SK-N-SH (cell line): ENCODE data around the gene SUFU. TPM values are rescaled to one million over a fixed set of nuclear protein-coding genes. Genes with fewer than 3 reads are reported as not detected.

Experiments
- CTCF ChIA-PET: fragments of 300-600, 350-600 bp; formaldehyde crosslinking; extraction: SDS; loops from one replicate; lab custom pipeline; 2021; lab: Yijun Ruan, JAX
- POLR2A ChIA-PET: fragments of 350-600 bp; sonication (Branson Sonifier 250); formaldehyde crosslinking; extraction: SDS; loops from one replicate; lab custom pipeline; 2020; ENCODE audit warnings: antibody characterized with exemption, inconsistent platforms; lab: Yijun Ruan, JAX
- DNase-seq: peaks from one replicate; pipeline ENCODE4 v3.0.0; 2012
- H2AFZ ChIP-seq: fragments of 200-600 bp; sonication (generic); 2 replicates; pipeline ENCODE4 v1.8.1; 2016; ENCODE audit warnings: antibody characterized with exemption, mild to moderate bottlenecking, low read depth
- H3F3A ChIP-seq: fragments of 200-600 bp; sonication (generic); replicated peaks from 2 replicates; pipeline ENCODE3; 2016; ENCODE audit warnings: antibody characterized with exemption, mild to moderate bottlenecking; ENCODE audit not compliant: insufficient read depth
- H3K27ac ChIP-seq, 2 experiments: fragments of 200-500 bp in 1 of 2; fragments of 200-600 bp in 1 of 2; sonication (Bioruptor generic) in 1 of 2; sonication (generic), shearing (Covaris generic) in 1 of 2; 2 replicates each; pipeline versions ENCODE4 v1.5.1 to v1.6.1; 2014 to 2016; ENCODE audit warnings: low read depth in 2 of 2, inconsistent platforms in 1 of 2, low read length in 1 of 2, mild to moderate bottlenecking in 1 of 2, mixed read lengths in 1 of 2
- H3K27me3 ChIP-seq: fragments of 200-600 bp; sonication (generic), shearing (Covaris generic); 2 replicates; pipeline ENCODE4 v1.6.1; 2016; ENCODE audit warnings: mixed run types; ENCODE audit not compliant: insufficient read depth
- H3K36me3 ChIP-seq, 2 experiments: fragments of 200-500 bp in 1 of 2; fragments of 200-600 bp in 1 of 2; sonication (Bioruptor generic) in 1 of 2; sonication (generic) in 1 of 2; replicated peaks in 1 of 2; 2 replicates each; pipeline versions ENCODE3 to v1.5.1; 2014 to 2016; ENCODE audit warnings: low read length in 1 of 2, mild to moderate bottlenecking in 1 of 2; ENCODE audit not compliant: insufficient read depth in 2 of 2, control insufficient read depth in 1 of 2
- H3K4me1 ChIP-seq, 2 experiments: fragments of 200-500 bp in 1 of 2; fragments of 200-600 bp in 1 of 2; sonication (Bioruptor generic) in 1 of 2; sonication (generic), shearing (Covaris generic) in 1 of 2; 2 replicates each; pipeline versions ENCODE4 v1.5.1 to v1.6.1; 2014 to 2016; ENCODE audit warnings: low read depth in 1 of 2, low read length in 1 of 2, mixed run types in 1 of 2; ENCODE audit not compliant: insufficient read depth in 2 of 2, control insufficient read depth in 1 of 2
- H3K4me2 ChIP-seq: fragments of 200-600 bp; sonication (generic), shearing (Covaris generic); 2 replicates; pipeline ENCODE4 v1.6.1; 2017; ENCODE audit warnings: mixed run types
- H3K4me3 ChIP-seq, 2 experiments: fragments of 200-500 bp in 1 of 2; fragments of 200-600 bp in 1 of 2; sonication (Bioruptor generic) in 1 of 2; sonication (generic), shearing (Covaris generic) in 1 of 2; 2 replicates each; pipeline versions ENCODE4 v1.5.1 to v1.8.1; 2014 to 2016; ENCODE audit warnings: low read depth in 2 of 2, inconsistent platforms in 1 of 2, low read length in 1 of 2, mild to moderate bottlenecking in 1 of 2, mixed read lengths in 1 of 2, moderate library complexity in 1 of 2
- H3K79me2 ChIP-seq: fragments of 200-600 bp; sonication (generic); 2 replicates; pipeline ENCODE4 v1.8.1; 2017; ENCODE audit warnings: mild to moderate bottlenecking; ENCODE audit not compliant: insufficient read depth
- H3K9ac ChIP-seq: fragments of 200-600 bp; sonication (generic); 2 replicates; pipeline ENCODE4 v1.6.1; 2017; ENCODE audit warnings: mixed run types
- H3K9me2 ChIP-seq: fragments of 200-600 bp; sonication (generic); 2 replicates; pipeline ENCODE4 v1.6.1; 2017; ENCODE audit warnings: mixed run types
- H3K9me3 ChIP-seq: fragments of 200-600 bp; sonication (generic); 2 replicates; pipeline ENCODE4 v1.6.1; 2017; ENCODE audit warnings: mixed run types, mild to moderate bottlenecking, moderate library complexity
- H4K20me1 ChIP-seq: fragments of 200-600 bp; sonication (generic); 2 replicates; pipeline ENCODE4 v1.6.1; 2017; ENCODE audit warnings: mild to moderate bottlenecking, mixed run types; ENCODE audit not compliant: insufficient read depth
- CHD2 ChIP-seq: fragments of 150-350 bp; IDR thresholded peaks from 2 replicates; pipeline ENCODE4 v1.6.1; 2018; ENCODE audit warnings: low read length; ENCODE audit not compliant: partially characterized antibody
- EZH2phosphoT487 ChIP-seq: fragments of 200-600 bp; sonication (generic); IDR thresholded peaks from 2 replicates; pipeline ENCODE4 v1.6.1; 2017; ENCODE audit warnings: low read depth, mixed run types, mild to moderate bottlenecking, antibody characterized with exemption, moderate library complexity, borderline replicate concordance
- NFIC ChIP-seq: IDR thresholded peaks from 2 replicates; pipeline ENCODE4 v1.4.0; 2012; ENCODE audit warnings: borderline replicate concordance
- RAD21 ChIP-seq: IDR thresholded peaks from 2 replicates; pipeline ENCODE4 v1.6.1; 2012; ENCODE audit warnings: mild to moderate bottlenecking, low read length
- RCOR1 ChIP-seq: fragments of 150-350 bp; IDR thresholded peaks from 2 replicates; pipeline ENCODE4 v1.6.1; 2017; ENCODE audit warnings: antibody characterized with exemption, low read length
- RFX5 ChIP-seq: IDR thresholded peaks from 2 replicates; pipeline ENCODE4 v1.6.1; 2012; ENCODE audit warnings: mild to moderate bottlenecking, improper control_type of control experiment, low read length
- RXRA ChIP-seq: IDR thresholded peaks from 2 replicates; pipeline ENCODE4 v1.4.0; 2012; ENCODE audit warnings: low read depth, mild to moderate bottlenecking, borderline replicate concordance
- SIN3A ChIP-seq: IDR thresholded peaks from 2 replicates; pipeline ENCODE4 v1.6.1; 2012; ENCODE audit warnings: low read depth, mild to moderate bottlenecking, low read length, moderate library complexity, borderline replicate concordance
- YY1 ChIP-seq: IDR thresholded peaks from 2 replicates; pipeline ENCODE4 v1.4.0; 2012; ENCODE audit warnings: low read depth, mild to moderate bottlenecking
- WGBS: methylation state at CpG from one replicate; pipeline ENCODE4 v1.1.6; 2017; ENCODE audit warnings: low lambda C conversion rate; 5-methylcytosine and 5-hydroxymethylcytosine counted together
- polyA plus RNA-seq, 3 experiments: library from polyadenylated mRNA; depleted of rRNA; stranded (reverse); fragments of >200 nt; gene quantifications; 2 replicates each; pipeline ENCODE4 v1.2.3, GENCODE V29; 2012
- TF ChIP-seq, protein P1 (sequence below): IDR thresholded peaks from 2 replicates; pipeline ENCODE4 v1.6.1; 2012; ENCODE audit warnings: mild to moderate bottlenecking, low read depth, low read length, moderate library complexity
- TF ChIP-seq, protein P2 (sequence below): fragments of 150-350 bp; IDR thresholded peaks from 2 replicates; pipeline ENCODE4 v1.6.1; 2016; ENCODE audit warnings: mild to moderate bottlenecking, low read depth, low read length
- TF ChIP-seq, protein P3 (sequence below): IDR thresholded peaks from 2 replicates; pipeline ENCODE4 v1.4.0; 2012; ENCODE audit warnings: low read depth, borderline replicate concordance
- TF ChIP-seq, protein P4 (sequence below): IDR thresholded peaks from 2 replicates; pipeline ENCODE4 v1.4.0; 2012; ENCODE audit warnings: low read depth, borderline replicate concordance

The SUFU gene
- polyA plus RNA-seq, 1 of the 3 experiments (the other 2 are of a cell fraction): 5.7 TPM

DNA sequence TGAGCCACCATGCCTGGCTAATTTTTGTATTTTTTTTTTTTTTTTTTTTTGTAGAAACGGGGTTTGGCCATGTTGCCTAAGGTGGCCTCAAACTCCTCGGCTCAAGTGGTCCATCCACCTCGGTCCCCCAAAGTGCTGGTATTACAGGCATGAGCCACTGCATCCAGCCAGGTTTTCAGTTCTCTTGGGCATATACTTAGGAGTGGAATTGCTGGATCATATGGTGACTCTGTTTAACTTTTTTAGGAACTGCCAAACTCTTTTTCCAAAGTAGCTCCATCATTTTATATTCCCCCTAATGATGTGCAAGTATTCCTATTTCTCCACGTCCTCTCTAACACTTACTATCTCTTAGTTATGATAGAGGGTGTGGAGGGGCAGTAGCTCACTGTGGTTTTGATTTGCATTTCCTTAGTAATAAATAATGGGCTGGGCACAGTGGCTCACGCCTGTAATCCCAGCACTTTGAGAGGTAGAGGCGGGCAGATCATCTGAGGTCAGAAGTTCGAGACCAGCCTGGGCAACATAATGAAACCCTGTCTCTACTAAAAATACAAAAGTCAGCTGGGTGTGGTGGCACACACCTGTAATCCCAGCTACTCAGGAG lies 41.6 kb downstream of the SUFU start:
- ChIA-PET CTCF (no interaction called here), POLR2A (no interaction called here)
- no peaks in the 10 kb centered on the region for H4K20me1 ChIP-seq
- no peak for DNase-seq
- no peaks in the 10 kb centered on the region for H3F3A ChIP-seq
- H2AFZ ChIP-seq: no peak overlapping the region
- no peak overlapping the region for H3K4me2 ChIP-seq
- no peaks in the 10 kb centered on the region for H3K36me3 ChIP-seq
- H3K9ac ChIP-seq: no peak overlapping the region
- H3K27me3 ChIP-seq: no peaks in the 10 kb centered on the region
- H3K4me1 ChIP-seq: peaks cover 4 to 11% of the 10 kb centered on the region in 2 experiments; a peak in 1 of 4 replicates
- peaks cover 5% of the 10 kb centered on the region; the same call in 1 of the 2 replicates for H3K79me2 ChIP-seq
- H3K4me3 ChIP-seq: no peak overlapping the region
- H3K9me2 ChIP-seq: no peaks in the 10 kb centered on the region
- no peaks in the 10 kb centered on the region for H3K9me3 ChIP-seq
- 94% methylated on average over 7 of the region's 7 CpGs for WGBS
- TF ChIP-seq RAD21 (no peak), NFIC (no peak), RXRA (no peak), EZH2phosphoT487 (no peak), CHD2 (no peak), RCOR1 (no peak), YY1 (no peak), RFX5 (no peak), SIN3A (no peak)
- TF ChIP-seq, protein P1, sequence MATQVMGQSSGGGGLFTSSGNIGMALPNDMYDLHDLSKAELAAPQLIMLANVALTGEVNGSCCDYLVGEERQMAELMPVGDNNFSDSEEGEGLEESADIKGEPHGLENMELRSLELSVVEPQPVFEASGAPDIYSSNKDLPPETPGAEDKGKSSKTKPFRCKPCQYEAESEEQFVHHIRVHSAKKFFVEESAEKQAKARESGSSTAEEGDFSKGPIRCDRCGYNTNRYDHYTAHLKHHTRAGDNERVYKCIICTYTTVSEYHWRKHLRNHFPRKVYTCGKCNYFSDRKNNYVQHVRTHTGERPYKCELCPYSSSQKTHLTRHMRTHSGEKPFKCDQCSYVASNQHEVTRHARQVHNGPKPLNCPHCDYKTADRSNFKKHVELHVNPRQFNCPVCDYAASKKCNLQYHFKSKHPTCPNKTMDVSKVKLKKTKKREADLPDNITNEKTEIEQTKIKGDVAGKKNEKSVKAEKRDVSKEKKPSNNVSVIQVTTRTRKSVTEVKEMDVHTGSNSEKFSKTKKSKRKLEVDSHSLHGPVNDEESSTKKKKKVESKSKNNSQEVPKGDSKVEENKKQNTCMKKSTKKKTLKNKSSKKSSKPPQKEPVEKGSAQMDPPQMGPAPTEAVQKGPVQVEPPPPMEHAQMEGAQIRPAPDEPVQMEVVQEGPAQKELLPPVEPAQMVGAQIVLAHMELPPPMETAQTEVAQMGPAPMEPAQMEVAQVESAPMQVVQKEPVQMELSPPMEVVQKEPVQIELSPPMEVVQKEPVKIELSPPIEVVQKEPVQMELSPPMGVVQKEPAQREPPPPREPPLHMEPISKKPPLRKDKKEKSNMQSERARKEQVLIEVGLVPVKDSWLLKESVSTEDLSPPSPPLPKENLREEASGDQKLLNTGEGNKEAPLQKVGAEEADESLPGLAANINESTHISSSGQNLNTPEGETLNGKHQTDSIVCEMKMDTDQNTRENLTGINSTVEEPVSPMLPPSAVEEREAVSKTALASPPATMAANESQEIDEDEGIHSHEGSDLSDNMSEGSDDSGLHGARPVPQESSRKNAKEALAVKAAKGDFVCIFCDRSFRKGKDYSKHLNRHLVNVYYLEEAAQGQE: no peak
- TF ChIP-seq, protein P2, sequence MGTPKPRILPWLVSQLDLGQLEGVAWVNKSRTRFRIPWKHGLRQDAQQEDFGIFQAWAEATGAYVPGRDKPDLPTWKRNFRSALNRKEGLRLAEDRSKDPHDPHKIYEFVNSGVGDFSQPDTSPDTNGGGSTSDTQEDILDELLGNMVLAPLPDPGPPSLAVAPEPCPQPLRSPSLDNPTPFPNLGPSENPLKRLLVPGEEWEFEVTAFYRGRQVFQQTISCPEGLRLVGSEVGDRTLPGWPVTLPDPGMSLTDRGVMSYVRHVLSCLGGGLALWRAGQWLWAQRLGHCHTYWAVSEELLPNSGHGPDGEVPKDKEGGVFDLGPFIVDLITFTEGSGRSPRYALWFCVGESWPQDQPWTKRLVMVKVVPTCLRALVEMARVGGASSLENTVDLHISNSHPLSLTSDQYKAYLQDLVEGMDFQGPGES: no peak
- TF ChIP-seq, protein P3, sequence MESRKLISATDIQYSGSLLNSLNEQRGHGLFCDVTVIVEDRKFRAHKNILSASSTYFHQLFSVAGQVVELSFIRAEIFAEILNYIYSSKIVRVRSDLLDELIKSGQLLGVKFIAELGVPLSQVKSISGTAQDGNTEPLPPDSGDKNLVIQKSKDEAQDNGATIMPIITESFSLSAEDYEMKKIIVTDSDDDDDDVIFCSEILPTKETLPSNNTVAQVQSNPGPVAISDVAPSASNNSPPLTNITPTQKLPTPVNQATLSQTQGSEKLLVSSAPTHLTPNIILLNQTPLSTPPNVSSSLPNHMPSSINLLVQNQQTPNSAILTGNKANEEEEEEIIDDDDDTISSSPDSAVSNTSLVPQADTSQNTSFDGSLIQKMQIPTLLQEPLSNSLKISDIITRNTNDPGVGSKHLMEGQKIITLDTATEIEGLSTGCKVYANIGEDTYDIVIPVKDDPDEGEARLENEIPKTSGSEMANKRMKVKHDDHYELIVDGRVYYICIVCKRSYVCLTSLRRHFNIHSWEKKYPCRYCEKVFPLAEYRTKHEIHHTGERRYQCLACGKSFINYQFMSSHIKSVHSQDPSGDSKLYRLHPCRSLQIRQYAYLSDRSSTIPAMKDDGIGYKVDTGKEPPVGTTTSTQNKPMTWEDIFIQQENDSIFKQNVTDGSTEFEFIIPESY: no peak
- TF ChIP-seq, protein P4, sequence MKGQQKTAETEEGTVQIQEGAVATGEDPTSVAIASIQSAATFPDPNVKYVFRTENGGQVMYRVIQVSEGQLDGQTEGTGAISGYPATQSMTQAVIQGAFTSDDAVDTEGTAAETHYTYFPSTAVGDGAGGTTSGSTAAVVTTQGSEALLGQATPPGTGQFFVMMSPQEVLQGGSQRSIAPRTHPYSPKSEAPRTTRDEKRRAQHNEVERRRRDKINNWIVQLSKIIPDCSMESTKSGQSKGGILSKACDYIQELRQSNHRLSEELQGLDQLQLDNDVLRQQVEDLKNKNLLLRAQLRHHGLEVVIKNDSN: no peak
- no peak overlapping the region for H3K27ac ChIP-seq
